Central memory CD8-positive, alpha-beta T cell (primary cell): ENCODE results near the gene NR2C2.

Experiments
- ATAC-seq: fragments of 150-1000 bp; cut with Tn5 transposase; replicated peaks from 2 replicates; pipeline ENCODE4 v1.10.0; 2022; ENCODE audit warnings: mild to moderate bottlenecking, moderate FRiP score, moderate number of reproducible peaks; ENCODE audit not compliant: poor library complexity, severe bottlenecking; ENCODE audit errors: extremely low read depth
- DNase-seq, 2 donors: peaks; one replicate each; pipeline ENCODE4 v3.0.0; 2021; ENCODE audit warnings: low spot score in 2 of 2
- H3K27ac Mint-ChIP-seq: one replicate; pipeline ENCODE4 v1.8.0; 2022; ENCODE audit warnings: low read depth, mild to moderate bottlenecking, moderate library complexity, mixed read lengths
- H3K27me3 Mint-ChIP-seq: one replicate; pipeline ENCODE4 v1.8.0; 2022; ENCODE audit warnings: mixed read lengths
- H3K36me3 Mint-ChIP-seq: one replicate; pipeline ENCODE4 v1.8.0; 2022; ENCODE audit warnings: mild to moderate bottlenecking, moderate library complexity, mixed read lengths; ENCODE audit not compliant: insufficient read depth
- H3K4me1 Mint-ChIP-seq: one replicate; pipeline ENCODE4 v1.8.0; 2022; ENCODE audit warnings: mixed read lengths
- H3K4me3 Mint-ChIP-seq: one replicate; pipeline ENCODE4 v1.8.0; 2022; ENCODE audit warnings: mild to moderate bottlenecking, moderate library complexity, mixed read lengths
- H3K9me3 Mint-ChIP-seq: one replicate; pipeline ENCODE4 v1.8.0; 2022; ENCODE audit warnings: mixed read lengths

Gene NR2C2

GRCh38 chr3:14926592-14926991 lies 20.8 kb upstream of the NR2C2 start:
- DNase-seq (no peak), ATAC-seq (no peak)
- H3K4me1 Mint-ChIP-seq = no peaks in the 10 kb centered on the region
- H3K27me3 Mint-ChIP-seq = no peaks in the 10 kb centered on the region
- H3K9me3 Mint-ChIP-seq = no peaks in the 10 kb centered on the region
- no peak overlapping the region for H3K4me3 Mint-ChIP-seq
- H3K27ac Mint-ChIP-seq = no peak overlapping the region
- H3K36me3 Mint-ChIP-seq = no peaks in the 10 kb centered on the region

- Mint-ChIP-seq H3K4me1 (no peaks in the 10 kb centered on the region), H3K27me3 (no peaks in the 10 kb centered on the region), H3K9me3 (no peaks in the 10 kb centered on the region), H3K4me3 (no peak overlapping the region), H3K27ac (no peak overlapping the region), H3K36me3 (no peaks in the 10 kb centered on the region)
- DNase-seq = no peak
- ATAC-seq = no peak
These were observed 20.1 kb upstream of the NR2C2 start for GRCh38 chr3:14927308-14927707.

- no peaks in the 10 kb centered on the region for H3K4me1 Mint-ChIP-seq
- no peak for DNase-seq
- no peak for ATAC-seq
- no peak overlapping the region for H3K27ac Mint-ChIP-seq
- no peaks in the 10 kb centered on the region for H3K9me3 Mint-ChIP-seq
- H3K4me3 Mint-ChIP-seq = no peak overlapping the region
- H3K36me3 Mint-ChIP-seq = no peaks in the 10 kb centered on the region
- no peaks in the 10 kb centered on the region for H3K27me3 Mint-ChIP-seq
These were observed 17.9 kb upstream of the NR2C2 start for GRCh38 chr3:14929310-14930074.

GRCh38 chr3:14933820-14934425 lies 13.5 kb upstream of the NR2C2 start:
- Mint-ChIP-seq H3K36me3 (no peaks in the 10 kb centered on the region), H3K27me3 (no peaks in the 10 kb centered on the region), H3K4me3 (no peak overlapping the region), H3K4me1 (no peaks in the 10 kb centered on the region), H3K9me3 (no peaks in the 10 kb centered on the region), H3K27ac (no peak overlapping the region)
- DNase-seq (no peak), ATAC-seq (no peak)

GRCh38 chr3:14935592-14936345 lies 11.6 kb upstream of the NR2C2 start:
- no peaks in the 10 kb centered on the region for H3K9me3 Mint-ChIP-seq
- no peak overlapping the region for H3K27ac Mint-ChIP-seq
- ATAC-seq = no peak
- no peak overlapping the region for H3K4me3 Mint-ChIP-seq
- H3K27me3 Mint-ChIP-seq = no peaks in the 10 kb centered on the region
- no peak for DNase-seq
- no peaks in the 10 kb centered on the region for H3K36me3 Mint-ChIP-seq
- no peaks in the 10 kb centered on the region for H3K4me1 Mint-ChIP-seq

- no peaks in the 10 kb centered on the region for H3K9me3 Mint-ChIP-seq
- ATAC-seq = no peak
- DNase-seq = no peak
- H3K4me3 Mint-ChIP-seq = no peak overlapping the region
- H3K4me1 Mint-ChIP-seq = no peaks in the 10 kb centered on the region
- no peaks in the 10 kb centered on the region for H3K27me3 Mint-ChIP-seq
- peaks cover 5% of the 10 kb centered on the region for H3K36me3 Mint-ChIP-seq
- no peak overlapping the region for H3K27ac Mint-ChIP-seq
These were observed 8.4 kb upstream of the NR2C2 start for GRCh38 chr3:14938954-14939353.

- peaks cover 13% of the 10 kb centered on the region for H3K4me1 Mint-ChIP-seq
- H3K27me3 Mint-ChIP-seq = no peaks in the 10 kb centered on the region
- no peak overlapping the region for H3K27ac Mint-ChIP-seq
- peaks cover 24% of the 10 kb centered on the region for H3K36me3 Mint-ChIP-seq
- DNase-seq (no peak), ATAC-seq (no peak)
- H3K4me3 Mint-ChIP-seq = no peak overlapping the region
- no peaks in the 10 kb centered on the region for H3K9me3 Mint-ChIP-seq
These were observed 5.5 kb upstream of the NR2C2 start for GRCh38 chr3:14941871-14942270.

- ATAC-seq = no peak
- no peak overlapping the region for H3K4me3 Mint-ChIP-seq
- DNase-seq = no peak
- H3K27me3 Mint-ChIP-seq = no peaks in the 10 kb centered on the region
- H3K4me1 Mint-ChIP-seq = peaks cover 15% of the 10 kb centered on the region
- H3K27ac Mint-ChIP-seq = no peak overlapping the region
- H3K36me3 Mint-ChIP-seq = peaks cover 29% of the 10 kb centered on the region
- H3K9me3 Mint-ChIP-seq = no peaks in the 10 kb centered on the region
These were observed 4.3 kb upstream of the NR2C2 start for GRCh38 chr3:14943042-14943441.

- Mint-ChIP-seq H3K4me3 (peak overlapping the region; percentile 99), H3K4me1 (peaks cover 36% of the 10 kb centered on the region), H3K27ac (peak overlapping the region; percentile 99), H3K27me3 (no peaks in the 10 kb centered on the region), H3K36me3 (peaks cover 35% of the 10 kb centered on the region), H3K9me3 (no peaks in the 10 kb centered on the region)
- ATAC-seq (no peak), DNase-seq (no peak)
These were observed 1.1 kb upstream of the NR2C2 start for GRCh38 chr3:14946236-14946635.

- Mint-ChIP-seq H3K4me3 (peak overlapping the region; percentile 99), H3K4me1 (peaks cover 36% of the 10 kb centered on the region), H3K27ac (peak overlapping the region; percentile 99), H3K9me3 (no peaks in the 10 kb centered on the region), H3K36me3 (peaks cover 35% of the 10 kb centered on the region), H3K27me3 (no peaks in the 10 kb centered on the region)
- ATAC-seq (no peak), DNase-seq (no peak)
These were observed 664 bp upstream of the NR2C2 start for GRCh38 chr3:14946739-14947099.

- DNase-seq (peak; percentile 94 to 97), ATAC-seq (peak; percentile 88)
- peak overlapping the region; percentile 99 for H3K27ac Mint-ChIP-seq
- H3K9me3 Mint-ChIP-seq = no peaks in the 10 kb centered on the region
- peaks cover 49% of the 10 kb centered on the region for H3K4me1 Mint-ChIP-seq
- no peaks in the 10 kb centered on the region for H3K27me3 Mint-ChIP-seq
- H3K36me3 Mint-ChIP-seq = peaks cover 32% of the 10 kb centered on the region
- peak overlapping the region; percentile 99 for H3K4me3 Mint-ChIP-seq
These were observed 664 bp downstream of the NR2C2 start for GRCh38 chr3:14947886-14948608.

GRCh38 chr3:14948609-14949038 lies 1.2 kb downstream of the NR2C2 start:
- ATAC-seq (no peak), DNase-seq (no peak)
- Mint-ChIP-seq H3K4me3 (peak overlapping the region; percentile 99), H3K36me3 (peaks cover 30% of the 10 kb centered on the region), H3K4me1 (peaks cover 51% of the 10 kb centered on the region), H3K27ac (peak overlapping the region; percentile 99), H3K9me3 (no peaks in the 10 kb centered on the region), H3K27me3 (no peaks in the 10 kb centered on the region)
